GM21737 (cell line): Measurements from ENCODE around the gene SLAIN1.
"Not testable (repeated sequence)": the region's sequence is repeated elsewhere in the genome, so short reads cannot be mapped to it uniquely, and the experiment has no call there.

Experiments used
- ATAC-seq: cut with Tn5 transposase; IDR thresholded peaks from one replicate; pipeline ENCODE4 v1.9.1; 2021; ENCODE audit warnings: mild to moderate bottlenecking, moderate library complexity; ENCODE audit not compliant: unreplicated experiment

SLAIN1 gene

DNA sequence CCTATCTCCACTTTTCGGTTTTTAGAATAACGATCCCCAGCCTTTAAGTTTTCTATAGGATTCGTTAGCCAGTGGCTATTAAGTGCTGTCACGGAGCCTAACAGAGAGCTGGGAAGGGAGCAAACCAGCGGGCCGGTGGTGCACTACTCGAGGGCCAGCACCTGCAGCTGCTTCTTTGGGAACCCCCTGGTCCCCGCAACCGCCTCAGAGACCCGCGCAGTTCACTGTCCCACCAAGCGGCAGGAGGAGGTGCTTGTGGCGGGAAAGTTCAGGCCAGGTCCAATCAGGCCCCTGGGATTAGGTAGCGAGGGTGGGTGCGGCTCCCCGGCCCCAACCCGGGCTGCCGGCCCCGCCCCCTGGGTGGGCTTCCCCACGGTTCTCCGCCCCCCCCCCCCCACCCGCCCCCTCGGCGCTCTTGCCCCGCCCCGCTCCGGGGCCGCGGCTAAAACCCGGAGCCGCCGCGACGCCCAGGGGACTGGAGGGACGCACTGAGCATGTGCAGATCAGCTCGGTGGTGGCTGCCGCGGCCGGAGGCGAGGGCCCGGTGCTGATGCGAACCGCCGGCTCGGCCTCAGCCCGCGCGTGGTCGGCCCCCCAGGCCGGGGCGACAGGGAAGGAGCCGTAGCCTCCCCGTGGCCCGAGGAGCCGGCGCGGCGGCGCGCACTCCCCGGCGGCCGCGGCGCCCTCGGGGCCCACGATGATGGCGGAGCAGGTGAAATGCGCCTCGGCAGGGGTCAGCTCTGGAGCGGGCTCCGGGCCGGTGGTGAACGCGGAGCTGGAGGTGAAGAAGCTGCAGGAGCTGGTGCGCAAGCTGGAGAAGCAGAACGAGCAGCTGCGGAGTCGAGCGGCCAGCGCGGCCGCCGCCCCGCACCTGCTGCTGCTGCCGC is at the start of gene SLAIN1:
Gene SLAIN1 (plus strand): TSS at position 471 of the 887 bp plus-strand sequence. CDS start 227 bp downstream, at position 698.
- peak; percentile 73 for ATAC-seq

GRCh38 chr13:77650409-77650808 is 47.1 kb upstream of the SLAIN1 start:
- ATAC-seq: no peak

- ATAC-seq: no peak
Measured at GRCh38 chr13:77653301-77653700, 44.2 kb upstream of the SLAIN1 start.

DNA sequence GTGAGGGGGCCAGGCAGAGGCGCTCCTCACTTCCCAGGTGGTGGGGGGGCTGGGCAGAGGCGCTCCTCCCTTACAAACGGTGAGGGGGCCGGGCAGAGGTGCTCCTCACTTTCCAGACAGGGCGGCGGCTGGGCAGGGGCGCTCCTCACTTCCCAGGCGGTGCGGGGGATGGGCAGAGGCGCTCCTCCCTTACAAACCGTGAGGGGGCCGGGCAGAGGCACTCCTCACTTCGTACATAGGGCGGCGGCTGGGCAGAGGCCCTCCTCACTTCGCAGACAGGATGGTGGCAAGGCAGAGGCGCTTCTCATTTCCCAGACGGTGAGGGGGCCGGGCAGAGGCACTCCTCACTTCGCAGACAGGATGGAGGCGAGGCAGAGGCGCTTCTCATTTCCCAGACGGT is 37.5 kb upstream of the SLAIN1 start:
- not testable (repeated sequence) for ATAC-seq

DNA sequence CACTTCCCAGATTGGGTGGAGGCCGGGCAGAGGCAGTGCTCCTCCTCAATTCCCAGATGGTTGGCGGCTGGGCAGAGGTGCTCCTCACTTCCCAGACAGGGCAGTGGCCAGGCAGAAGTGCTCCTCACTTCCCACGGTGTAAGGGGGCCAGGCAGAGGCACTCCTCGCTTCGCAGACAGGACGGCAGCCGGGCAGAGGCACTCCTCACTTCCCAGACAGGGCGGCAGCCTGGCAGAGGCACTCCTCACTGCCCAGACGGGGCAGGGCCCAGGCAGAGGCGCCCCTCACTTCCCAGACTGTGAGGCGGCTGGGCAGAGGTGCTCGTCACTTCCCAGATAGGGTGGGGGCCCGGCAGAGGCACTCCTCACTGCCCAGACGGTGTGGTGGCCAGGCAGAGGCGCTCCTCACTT is 36.6 kb upstream of the SLAIN1 start:
- ATAC-seq: no peak

GRCh38 chr13:77662301-77662700 is 35.2 kb upstream of the SLAIN1 start:
- ATAC-seq: not testable (repeated sequence)

DNA sequence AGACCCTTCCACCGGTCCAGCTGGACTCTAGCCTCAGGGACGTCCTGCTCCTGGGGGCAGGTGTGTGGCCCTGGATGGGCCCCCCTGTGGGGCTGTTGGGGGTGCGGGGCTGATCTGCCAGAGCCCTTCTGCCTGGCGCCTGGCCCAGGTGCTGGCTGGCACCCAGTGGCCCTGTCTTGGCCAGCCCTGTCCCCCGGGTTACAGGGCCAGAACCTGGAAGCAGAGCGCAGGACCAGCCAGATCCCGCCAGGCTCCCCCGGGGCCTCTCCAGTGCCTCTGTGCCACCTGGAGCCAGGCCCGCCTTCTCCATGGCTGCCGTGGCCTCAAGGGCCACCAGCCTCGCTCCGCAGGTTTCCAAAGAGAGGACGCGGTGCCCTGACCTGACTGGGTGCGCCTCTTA is 34.7 kb upstream of the SLAIN1 start:
- not testable (repeated sequence) for ATAC-seq

GRCh38 chr13:77674852-77675251 is 22.6 kb upstream of the SLAIN1 start:
- ATAC-seq: no peak

GRCh38 chr13:77678691-77679235 is 18.7 kb upstream of the SLAIN1 start:
- ATAC-seq: no peak

- ATAC-seq: no peak
Measured at GRCh38 chr13:77687799-77688198, 9.7 kb upstream of the SLAIN1 start.

- no peak for ATAC-seq
Measured at GRCh38 chr13:77691871-77692270, 5.6 kb upstream of the SLAIN1 start.

DNA sequence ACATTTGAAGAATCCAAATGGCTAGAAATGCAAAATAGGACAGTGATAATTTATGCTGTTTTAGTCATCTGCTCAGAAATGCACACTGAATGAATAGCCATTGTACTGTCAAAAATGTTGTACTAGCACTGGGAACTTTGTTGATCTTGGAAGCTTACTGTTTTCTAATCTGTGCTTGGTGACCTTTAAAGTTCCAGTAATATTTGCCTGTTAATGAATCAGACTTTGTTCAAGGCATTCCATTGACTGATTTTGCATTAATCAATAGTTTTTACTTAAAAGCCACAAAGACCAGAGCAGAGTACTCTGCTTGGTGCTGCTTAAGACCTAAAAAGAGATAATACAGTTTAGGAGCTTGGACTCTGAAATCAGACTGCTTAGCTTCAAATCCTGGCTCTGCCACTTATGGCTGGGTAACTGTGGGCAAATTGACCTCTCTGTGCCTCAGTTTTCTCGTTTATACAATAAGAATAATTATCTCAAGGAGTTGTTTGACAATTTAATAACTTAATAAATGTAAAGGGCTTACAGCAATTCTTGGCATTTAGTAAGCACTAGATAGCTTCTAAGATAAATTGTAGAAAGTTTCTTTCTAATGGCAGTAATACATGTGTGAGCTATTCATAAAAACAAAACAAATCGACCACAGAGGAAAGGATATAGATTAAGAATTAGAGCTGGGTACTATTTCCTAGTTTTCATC is 4.6 kb upstream of the SLAIN1 start:
- ATAC-seq: no peak

- ATAC-seq: no peak
Measured at GRCh38 chr13:77693449-77693940, 4.0 kb upstream of the SLAIN1 start.

DNA sequence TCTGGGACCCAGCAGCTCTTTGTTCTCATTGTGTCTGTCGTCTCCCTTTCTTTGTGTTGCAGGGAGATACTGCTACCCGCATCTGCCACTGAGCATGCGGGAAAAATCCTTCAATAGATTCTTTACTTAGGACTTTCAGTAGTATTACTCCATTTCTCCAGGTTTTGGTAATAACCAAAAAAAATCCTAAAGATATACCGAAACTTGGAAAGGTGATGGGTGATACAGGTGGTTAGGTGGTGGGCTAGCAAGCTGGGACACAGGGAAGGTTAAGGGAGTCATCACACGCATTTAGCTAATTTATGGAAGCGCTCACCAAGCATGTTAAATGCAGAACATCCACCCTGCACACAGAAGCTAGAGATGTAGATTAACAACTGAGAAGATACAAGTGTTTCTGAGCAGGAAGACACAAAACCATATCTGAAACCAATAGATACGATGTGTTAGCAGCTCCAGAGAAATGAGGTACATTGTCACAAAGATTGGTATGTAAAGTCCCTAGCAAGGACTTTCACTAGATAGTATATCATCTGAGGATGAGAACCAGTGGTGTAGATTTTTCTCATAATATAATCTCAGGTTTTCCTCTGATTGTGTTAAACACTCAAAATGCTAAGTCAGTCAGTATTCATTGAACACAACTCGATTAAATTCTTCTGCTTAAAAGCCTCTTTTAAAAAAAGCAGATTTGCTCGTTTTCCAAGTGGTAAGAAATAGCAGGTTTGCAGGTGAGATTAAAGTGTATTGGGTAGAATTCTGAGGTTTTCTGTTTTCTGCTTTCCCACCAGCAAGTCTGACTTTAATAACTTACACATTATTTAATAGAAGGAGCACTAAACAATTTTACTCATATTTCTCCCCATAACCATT is 1.2 kb upstream of the SLAIN1 start:
- ATAC-seq: no peak

- no peak for ATAC-seq
Measured at GRCh38 chr13:77696879-77697216, 639 bp upstream of the SLAIN1 start.

GRCh38 chr13:77698201-77699058 is 943 bp downstream of the SLAIN1 start:
- ATAC-seq: peak; percentile 23

GRCh38 chr13:77699059-77699680 is 1.7 kb downstream of the SLAIN1 start:
- ATAC-seq: no peak

DNA sequence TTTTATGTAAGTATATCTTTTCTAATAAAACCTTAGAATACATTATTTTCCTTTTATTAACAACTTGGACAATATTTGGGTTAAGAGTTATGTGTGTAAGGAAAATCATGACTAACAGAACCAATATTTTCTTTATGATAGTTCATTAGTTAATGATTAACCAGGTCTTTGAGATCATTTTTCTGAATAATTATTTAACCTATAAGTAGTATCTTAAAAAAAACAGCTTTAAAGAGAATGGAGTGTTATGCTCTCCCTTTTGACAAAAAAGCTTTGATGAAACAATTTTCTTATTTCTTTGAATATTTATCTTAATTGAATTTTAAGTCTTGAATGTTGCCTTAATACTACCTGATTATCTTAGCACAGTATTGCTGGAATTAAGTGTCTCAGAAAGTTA is 3.8 kb downstream of the SLAIN1 start:
- no peak for ATAC-seq

GRCh38 chr13:77702366-77702765 is 4.9 kb downstream of the SLAIN1 start:
- ATAC-seq: no peak
